Body of pancreas (tissue), 4 donors: ENCODE data around the gene ZC3H13.

Experiments
- POLR2A ChIP-seq, 3 donors: fragments of 450-650 bp; IDR thresholded peaks; one replicate each; pipeline ENCODE4 v1.6.1; 2016; ENCODE audit warnings: antibody characterized with exemption in 3 of 3, mild to moderate bottlenecking in 2 of 3
- TF ChIP-seq, protein P1 (sequence below), 7 experiments: fragments of 450-650 bp in 4 of 7; fragments of 200-600 bp in 3 of 7; sonication (generic) in 3 of 7; IDR thresholded peaks; one replicate each; pipeline ENCODE4 v1.5.1; 2016 to 2019; ENCODE audit warnings: antibody characterized with exemption in 7 of 7

DNA sequence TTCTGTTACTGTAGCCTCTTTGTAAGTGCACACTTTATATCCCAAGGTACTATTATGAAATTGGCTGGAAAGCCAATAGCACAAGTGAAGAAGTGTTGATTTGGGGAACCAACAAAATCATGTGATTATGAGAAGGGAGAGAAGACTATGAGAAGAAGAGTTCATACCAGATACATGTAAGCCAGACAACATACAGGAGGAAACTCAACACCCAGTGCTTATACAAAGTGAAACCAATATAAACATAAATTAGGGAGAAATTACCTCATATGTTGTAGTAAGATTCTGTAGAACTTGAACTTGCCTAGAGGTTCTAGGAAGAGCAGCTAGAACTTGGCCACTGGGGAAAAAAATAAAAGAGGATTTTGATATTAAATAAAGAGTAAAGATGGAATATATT is 34.9 kb upstream of the ZC3H13 start:
- TF ChIP-seq, protein P1, sequence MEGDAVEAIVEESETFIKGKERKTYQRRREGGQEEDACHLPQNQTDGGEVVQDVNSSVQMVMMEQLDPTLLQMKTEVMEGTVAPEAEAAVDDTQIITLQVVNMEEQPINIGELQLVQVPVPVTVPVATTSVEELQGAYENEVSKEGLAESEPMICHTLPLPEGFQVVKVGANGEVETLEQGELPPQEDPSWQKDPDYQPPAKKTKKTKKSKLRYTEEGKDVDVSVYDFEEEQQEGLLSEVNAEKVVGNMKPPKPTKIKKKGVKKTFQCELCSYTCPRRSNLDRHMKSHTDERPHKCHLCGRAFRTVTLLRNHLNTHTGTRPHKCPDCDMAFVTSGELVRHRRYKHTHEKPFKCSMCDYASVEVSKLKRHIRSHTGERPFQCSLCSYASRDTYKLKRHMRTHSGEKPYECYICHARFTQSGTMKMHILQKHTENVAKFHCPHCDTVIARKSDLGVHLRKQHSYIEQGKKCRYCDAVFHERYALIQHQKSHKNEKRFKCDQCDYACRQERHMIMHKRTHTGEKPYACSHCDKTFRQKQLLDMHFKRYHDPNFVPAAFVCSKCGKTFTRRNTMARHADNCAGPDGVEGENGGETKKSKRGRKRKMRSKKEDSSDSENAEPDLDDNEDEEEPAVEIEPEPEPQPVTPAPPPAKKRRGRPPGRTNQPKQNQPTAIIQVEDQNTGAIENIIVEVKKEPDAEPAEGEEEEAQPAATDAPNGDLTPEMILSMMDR (IDR thresholded peaks at IDR 0.05), result no peak
- no peak for TF ChIP-seq POLR2A (IDR thresholded peaks at IDR 0.05)
